Measurements from ENCODE around the gene GNG5.

The GNG5 gene

DNA sequence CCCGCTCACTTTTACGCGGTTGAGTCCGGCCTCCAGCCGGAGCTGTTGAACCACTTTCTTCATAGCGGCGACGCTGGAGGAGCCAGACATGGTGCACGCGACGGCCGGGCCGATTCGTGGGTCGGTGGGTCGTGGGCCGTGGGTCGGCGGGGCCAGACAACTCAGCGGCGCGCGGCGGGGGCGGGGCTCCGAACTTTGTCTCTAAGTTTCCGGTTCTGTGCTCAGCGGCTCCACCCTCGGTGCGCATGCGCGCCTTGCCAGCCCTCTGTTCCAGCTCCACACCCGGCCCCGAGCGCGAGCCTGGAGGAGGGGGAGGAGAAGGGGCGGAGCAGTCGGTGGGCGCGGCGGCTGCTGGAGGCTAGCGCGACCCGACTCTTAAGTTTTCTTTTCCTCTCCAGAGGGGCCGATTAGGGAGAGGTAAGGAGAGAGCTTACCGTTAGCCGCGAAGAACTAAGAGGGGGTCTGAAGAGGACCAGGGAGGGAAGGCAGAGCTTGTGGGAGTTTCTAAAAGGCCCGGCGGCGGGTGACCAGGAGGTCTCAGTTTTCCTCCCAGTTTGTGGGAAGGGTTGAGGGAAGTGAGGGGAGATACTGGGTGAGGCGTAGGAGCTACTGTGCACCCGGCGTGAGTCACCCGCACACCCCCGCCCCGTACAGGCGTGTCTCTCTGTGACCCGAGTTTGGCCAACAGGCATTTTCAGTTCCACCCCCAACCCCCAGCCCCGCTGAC, at the start of gene GNG5, which contains the start of gene SPATA1:
TSS of gene GNG5 (minus strand) at position 580 of the 727 bp plus-strand sequence. CDS start at position 90, 490 bp downstream.
TSS of gene SPATA1 (plus strand) at position 385 of the 727 bp plus-strand sequence. CDS start 9,974 bp downstream, outside the sequence.
- no peaks in the 10 kb centered on the region for H3K9me3 ChIP-seq
- no peaks in the 10 kb centered on the region for H3K27me3 ChIP-seq
- intact Hi-C loops (cut with DNase I; ENCODE audit: low total_unique reads) = loop anchor here (5.0 to 10.0 kb wide), 3 partner anchors 66 to 189 kb away; partner anchors contain the start of genes CTBS and SSX2IP
- H3K27ac ChIP-seq = peak within 1 kb of the TSS; percentile 86 to 97
- H3K36me3 ChIP-seq = no peaks in the 10 kb centered on the region
- peak; percentile 98 to 99 for DNase-seq
- peaks cover 0 to 34% (median 21%) of the 10 kb centered on the region in 4 donors for H3K4me1 ChIP-seq
- peak within 1 kb of the TSS; percentile 61 to 76 for H3K4me3 ChIP-seq
- TF ChIP-seq, protein P1, sequence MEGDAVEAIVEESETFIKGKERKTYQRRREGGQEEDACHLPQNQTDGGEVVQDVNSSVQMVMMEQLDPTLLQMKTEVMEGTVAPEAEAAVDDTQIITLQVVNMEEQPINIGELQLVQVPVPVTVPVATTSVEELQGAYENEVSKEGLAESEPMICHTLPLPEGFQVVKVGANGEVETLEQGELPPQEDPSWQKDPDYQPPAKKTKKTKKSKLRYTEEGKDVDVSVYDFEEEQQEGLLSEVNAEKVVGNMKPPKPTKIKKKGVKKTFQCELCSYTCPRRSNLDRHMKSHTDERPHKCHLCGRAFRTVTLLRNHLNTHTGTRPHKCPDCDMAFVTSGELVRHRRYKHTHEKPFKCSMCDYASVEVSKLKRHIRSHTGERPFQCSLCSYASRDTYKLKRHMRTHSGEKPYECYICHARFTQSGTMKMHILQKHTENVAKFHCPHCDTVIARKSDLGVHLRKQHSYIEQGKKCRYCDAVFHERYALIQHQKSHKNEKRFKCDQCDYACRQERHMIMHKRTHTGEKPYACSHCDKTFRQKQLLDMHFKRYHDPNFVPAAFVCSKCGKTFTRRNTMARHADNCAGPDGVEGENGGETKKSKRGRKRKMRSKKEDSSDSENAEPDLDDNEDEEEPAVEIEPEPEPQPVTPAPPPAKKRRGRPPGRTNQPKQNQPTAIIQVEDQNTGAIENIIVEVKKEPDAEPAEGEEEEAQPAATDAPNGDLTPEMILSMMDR (IDR thresholded peaks at IDR 0.05) = no peak

DNA sequence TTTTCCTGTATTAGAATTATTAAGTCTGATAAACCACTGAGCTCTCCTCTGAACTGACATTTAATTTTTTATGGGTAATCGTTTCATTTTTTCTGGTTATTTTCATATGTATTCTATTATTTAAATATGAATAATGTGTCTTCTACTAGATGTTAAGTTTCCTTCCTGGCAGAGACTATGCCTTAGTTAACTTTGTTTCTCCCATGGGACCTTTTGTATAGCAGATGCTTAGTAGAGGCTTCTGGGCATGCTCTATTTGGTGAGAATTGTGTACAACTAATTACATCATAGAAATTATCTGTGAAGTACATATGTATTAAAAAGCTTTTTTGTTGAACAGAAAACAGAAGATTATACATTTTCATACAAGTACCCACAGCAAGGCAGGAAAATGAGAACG, 44.4 kb upstream of the GNG5 start:
- intact Hi-C loops (cut with DNase I; ENCODE audit: low total_unique reads) = no loop called here
- Histone ChIP-seq H3K4me1 (no peaks in the 10 kb centered on the region), H3K4me3 (no peak overlapping the region), H3K27ac (no peak overlapping the region), H3K27me3 (no peaks in the 10 kb centered on the region), H3K9me3 (no peaks in the 10 kb centered on the region), H3K36me3 (peaks cover 0 to 4% (median 4%) of the 10 kb centered on the region in 3 donors)
- TF ChIP-seq, protein P1 (IDR thresholded peaks at IDR 0.05) = no peak
- DNase-seq = no peak

DNA sequence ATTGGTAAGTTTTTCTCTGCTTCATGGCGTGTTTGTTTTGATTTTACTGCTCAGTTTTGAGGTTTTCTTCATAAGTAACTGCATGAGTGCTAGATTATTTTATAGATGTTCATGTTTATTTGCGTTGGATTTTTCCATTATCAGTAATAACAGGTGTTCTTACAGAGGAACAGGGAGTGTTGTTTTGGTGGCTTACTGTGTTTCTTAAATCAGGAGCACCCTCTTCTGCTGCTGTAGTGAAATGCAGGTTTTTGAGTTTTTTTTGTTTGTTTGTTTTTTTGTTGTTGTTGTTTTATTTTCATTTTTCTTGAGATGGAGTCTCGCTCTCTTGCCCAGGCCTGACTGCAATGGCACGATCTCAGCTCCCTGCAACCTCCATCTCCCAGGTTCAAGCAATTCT, 35.3 kb upstream of the GNG5 start:
- Histone ChIP-seq H3K4me3 (no peak overlapping the region), H3K27me3 (no peaks in the 10 kb centered on the region), H3K27ac (no peak overlapping the region), H3K9me3 (no peaks in the 10 kb centered on the region), H3K36me3 (peaks cover 0 to 22% (median 3%) of the 10 kb centered on the region in 3 donors), H3K4me1 (no peaks in the 10 kb centered on the region)
- intact Hi-C loops (cut with DNase I; ENCODE audit: low total_unique reads) = no loop called here
- TF ChIP-seq, protein P1 (IDR thresholded peaks at IDR 0.05) = no peak
- DNase-seq = no peak

DNA sequence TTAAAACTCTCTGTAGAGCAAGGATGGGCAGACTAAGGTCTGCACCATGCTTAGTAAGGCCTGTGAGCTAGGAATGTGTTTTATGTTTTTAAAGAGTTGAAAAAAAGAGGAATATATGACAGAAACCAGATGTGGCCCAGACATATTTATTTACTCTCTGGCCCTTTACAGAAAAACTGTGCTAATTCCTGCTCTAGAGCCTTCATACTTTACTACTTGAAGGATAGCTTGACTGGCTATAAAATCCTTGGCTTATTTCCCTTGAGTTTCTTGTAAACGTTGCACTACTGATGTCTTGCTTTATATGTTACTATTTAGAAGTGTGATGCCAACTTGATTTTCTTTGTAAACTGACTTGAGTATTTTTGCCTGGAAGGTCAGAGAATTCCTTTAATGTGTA, 34.4 kb upstream of the GNG5 start:
- intact Hi-C loops (cut with DNase I; ENCODE audit: low total_unique reads) = no loop called here
- no peak for DNase-seq
- H3K27ac ChIP-seq = no peak overlapping the region

DNA sequence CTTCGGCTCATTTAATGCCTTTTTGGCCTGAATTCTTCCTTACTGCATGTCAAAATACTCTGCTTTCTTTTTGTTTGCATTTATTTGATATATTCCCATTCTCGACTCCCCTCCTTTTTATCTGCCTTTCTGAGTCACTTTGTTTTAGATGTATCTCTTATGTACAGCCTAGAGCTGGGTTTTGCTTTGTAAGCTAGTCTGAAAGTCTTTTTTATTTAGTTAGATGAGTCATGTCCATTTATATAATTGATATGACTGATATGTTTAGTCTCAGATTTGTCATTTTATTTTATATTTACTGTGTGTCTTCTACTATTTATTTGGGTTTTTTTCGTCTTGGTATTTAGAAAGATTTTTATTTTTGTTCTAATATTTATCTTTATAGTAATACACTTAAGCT, 33.6 kb upstream of the GNG5 start:
- Histone ChIP-seq H3K4me1 (no peaks in the 10 kb centered on the region), H3K27ac (no peak overlapping the region), H3K27me3 (no peaks in the 10 kb centered on the region), H3K36me3 (peaks cover 0 to 22% (median 3%) of the 10 kb centered on the region in 3 donors), H3K9me3 (no peaks in the 10 kb centered on the region), H3K4me3 (no peak overlapping the region)
- intact Hi-C loops (cut with DNase I; ENCODE audit: low total_unique reads) = no loop called here
- TF ChIP-seq, protein P1 (IDR thresholded peaks at IDR 0.05) = no peak
- DNase-seq = no peak

More for the DNA sequence above, 34.4 kb upstream of the GNG5 start:
- Histone ChIP-seq H3K36me3 (peaks cover 0 to 22% (median 3%) of the 10 kb centered on the region in 3 donors), H3K9me3 (no peaks in the 10 kb centered on the region), H3K4me3 (no peak overlapping the region), H3K27me3 (no peaks in the 10 kb centered on the region), H3K4me1 (no peaks in the 10 kb centered on the region)
- TF ChIP-seq, protein P1 (IDR thresholded peaks at IDR 0.05) = no peak

Data from tibial artery (tissue), 4 donors.